PC-3 (cell line): ENCODE measurements around the gene TMEM39A. TPM values are rescaled to one million over a fixed set of nuclear protein-coding genes. Genes with fewer than 3 reads are reported as not detected.

Source experiments
- ATAC-seq: fragments of 200-7000 bp; cut with Tn5 transposase; 2 replicates; pipeline ENCODE4 v1.9.1; 2020; ENCODE audit warnings: mild to moderate bottlenecking, moderate library complexity
- BruUV-seq: library from RNA; stranded (reverse); fragments of 400-500 nt; replicated peaks from 2 replicates; lab custom pipeline; 2021; lab: Mats Ljungman, UMichigan
- CTCF ChIA-PET: fragments of 300-600 bp; sonication (Branson Sonifier 250); formaldehyde crosslinking; loops from one replicate; lab custom pipeline; 2022; ENCODE audit warnings: antibody characterized with exemption; lab: Charles Lee
- POLR2A ChIA-PET: fragments of 300-600 bp; sonication (Branson Sonifier 250); formaldehyde crosslinking; loops from one replicate; lab custom pipeline; 2022; ENCODE audit warnings: antibody characterized with exemption; ENCODE audit not compliant: unreplicated experiment; lab: Charles Lee
- DNase-seq: peaks from one replicate; pipeline ENCODE4 v3.0.0-alpha.2; 2015
- H2AFZ ChIP-seq: fragments of 300-600 bp; sonication (generic); 2 replicates; pipeline ENCODE4 v1.6.0; 2016; ENCODE audit warnings: antibody characterized with exemption, low read length
- H3F3A ChIP-seq: fragments of 300-600 bp; sonication (generic); one replicate; pipeline ENCODE4 v1.6.0; 2017; ENCODE audit warnings: antibody characterized with exemption, low read length, control low read depth, mild to moderate bottlenecking; ENCODE audit not compliant: unreplicated experiment
- H3K27ac ChIP-seq: fragments of 300-600 bp; sonication (generic); 2 replicates; pipeline ENCODE4 v1.5.1; 2016; ENCODE audit warnings: mild to moderate bottlenecking, low read length
- H3K27me3 ChIP-seq: fragments of 300-600 bp; sonication (generic); 2 replicates; pipeline ENCODE4 v1.6.1; 2016; ENCODE audit warnings: low read length, mixed read lengths
- H3K36me3 ChIP-seq: fragments of 300-600 bp; sonication (generic); 2 replicates; pipeline ENCODE4 v1.6.1; 2016; ENCODE audit warnings: low read depth, mixed run types, low read length, mixed read lengths
- H3K4me1 ChIP-seq: fragments of 300-600 bp; sonication (generic); 2 replicates; pipeline ENCODE4 v1.5.1; 2016; ENCODE audit warnings: low read length; ENCODE audit not compliant: insufficient read depth
- H3K4me2 ChIP-seq: fragments of 300-600 bp; sonication (generic); 2 replicates; pipeline ENCODE4 v1.6.0; 2016; ENCODE audit warnings: low read length
- H3K4me3 ChIP-seq: fragments of 300-600 bp; sonication (generic); 2 replicates; pipeline ENCODE4 v1.5.1; 2016; ENCODE audit warnings: mild to moderate bottlenecking, low read length, mixed read lengths
- H3K79me2 ChIP-seq: fragments of 300-600 bp; sonication (generic); 2 replicates; pipeline ENCODE4 v1.6.1; 2017; ENCODE audit warnings: low read length, mixed read lengths
- H3K9ac ChIP-seq: fragments of 300-600 bp; sonication (generic); 2 replicates; pipeline ENCODE4 v1.6.0; 2016; ENCODE audit warnings: mild to moderate bottlenecking, low read length
- H3K9me2 ChIP-seq: fragments of 300-600 bp; sonication (generic); replicated peaks from 2 replicates; pipeline ENCODE4 v1.6.1; 2016; ENCODE audit warnings: mixed run types, low read length, mixed read lengths
- H3K9me3 ChIP-seq: fragments of 300-600 bp; sonication (generic); 2 replicates; pipeline ENCODE4 v1.6.1; 2016; ENCODE audit warnings: low read length, mixed read lengths
- H4K20me1 ChIP-seq: fragments of 300-600 bp; sonication (generic); 2 replicates; pipeline ENCODE4 v1.6.1; 2016; ENCODE audit warnings: low read length, mixed read lengths
- EZH2 ChIP-seq: fragments of 300-600 bp; sonication (generic); IDR thresholded peaks from one replicate; pipeline ENCODE4 v1.6.1; 2017; ENCODE audit warnings: antibody characterized with exemption, mild to moderate bottlenecking, low read length; ENCODE audit not compliant: unreplicated experiment
- EZH2phosphoT487 ChIP-seq: fragments of 300-600 bp; sonication (generic); IDR thresholded peaks from 2 replicates; pipeline ENCODE4 v1.6.1; 2018; ENCODE audit warnings: mild to moderate bottlenecking, antibody characterized with exemption, low read length, borderline replicate concordance
- intact Hi-C: fragments of 100-400 bp; cut with micrococcal nuclease; formaldehyde crosslinking; loops from 2 replicates; pipeline ENCODE4 v1.9.0; 2023
- total RNA-seq: library from RNA; depleted of rRNA; stranded (reverse); fragments of >200 nt; gene quantifications from 2 replicates; pipeline ENCODE4 v1.2.3, GENCODE V29; 2014
- TF ChIP-seq, protein P1 (sequence below): fragments of 300-600 bp; sonication (generic); conservative IDR thresholded peaks from 2 replicates; pipeline ENCODE4 v1.5.1; 2017; ENCODE audit warnings: antibody characterized with exemption, low read depth, mild to moderate bottlenecking, low read length

TMEM39A gene
- total RNA-seq, 1 experiment from 2014 or later: 56.5 TPM

DNA sequence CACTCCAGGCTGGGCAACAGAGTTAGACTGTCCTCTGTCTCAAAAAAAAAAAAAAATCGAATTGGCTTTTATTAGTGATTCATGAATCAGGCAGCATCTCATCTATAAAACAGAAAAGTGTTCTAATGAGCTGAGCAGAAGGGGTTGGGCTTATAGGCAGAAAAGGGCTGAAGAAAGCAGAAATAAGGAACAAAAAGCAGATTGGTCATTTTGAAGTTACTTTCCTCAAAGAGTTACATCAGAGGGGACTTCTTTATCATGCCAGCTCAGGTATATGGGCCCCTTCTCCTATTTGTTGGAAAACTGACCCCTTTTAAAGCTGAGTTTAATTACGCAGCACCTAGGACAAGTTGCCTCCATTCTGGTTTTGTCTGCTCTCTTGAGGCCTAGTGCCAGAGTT, 4.6 kb upstream of the TMEM39A start:
- no peak for DNase-seq
- Histone ChIP-seq H3K9ac (peak overlapping the region; percentile 91; the same call in 1 of the 2 replicates), H3K36me3 (peaks cover 3% of the 10 kb centered on the region), H3K27me3 (no peaks in the 10 kb centered on the region), H3K4me1 (peaks cover 23% of the 10 kb centered on the region), H2AFZ (peak overlapping the region; percentile 99), H3K9me2 (no peaks in the 10 kb centered on the region), H4K20me1 (no peaks in the 10 kb centered on the region), H3K4me3 (peak overlapping the region; percentile 85; the same call in 1 of the 2 replicates), H3K79me2 (peaks cover 23% of the 10 kb centered on the region), H3K9me3 (no peaks in the 10 kb centered on the region), H3K4me2 (peak overlapping the region; percentile 89), H3F3A (no peaks in the 10 kb centered on the region), H3K27ac (no peak overlapping the region)
- no TSS peak for BruUV-seq
- no peak for ATAC-seq
- CTCF ChIA-PET: no interaction called here
- POLR2A ChIA-PET: no interaction called here
- intact Hi-C loops: no loop called here
- TF ChIP-seq, protein P1, sequence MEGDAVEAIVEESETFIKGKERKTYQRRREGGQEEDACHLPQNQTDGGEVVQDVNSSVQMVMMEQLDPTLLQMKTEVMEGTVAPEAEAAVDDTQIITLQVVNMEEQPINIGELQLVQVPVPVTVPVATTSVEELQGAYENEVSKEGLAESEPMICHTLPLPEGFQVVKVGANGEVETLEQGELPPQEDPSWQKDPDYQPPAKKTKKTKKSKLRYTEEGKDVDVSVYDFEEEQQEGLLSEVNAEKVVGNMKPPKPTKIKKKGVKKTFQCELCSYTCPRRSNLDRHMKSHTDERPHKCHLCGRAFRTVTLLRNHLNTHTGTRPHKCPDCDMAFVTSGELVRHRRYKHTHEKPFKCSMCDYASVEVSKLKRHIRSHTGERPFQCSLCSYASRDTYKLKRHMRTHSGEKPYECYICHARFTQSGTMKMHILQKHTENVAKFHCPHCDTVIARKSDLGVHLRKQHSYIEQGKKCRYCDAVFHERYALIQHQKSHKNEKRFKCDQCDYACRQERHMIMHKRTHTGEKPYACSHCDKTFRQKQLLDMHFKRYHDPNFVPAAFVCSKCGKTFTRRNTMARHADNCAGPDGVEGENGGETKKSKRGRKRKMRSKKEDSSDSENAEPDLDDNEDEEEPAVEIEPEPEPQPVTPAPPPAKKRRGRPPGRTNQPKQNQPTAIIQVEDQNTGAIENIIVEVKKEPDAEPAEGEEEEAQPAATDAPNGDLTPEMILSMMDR: no peak

DNA sequence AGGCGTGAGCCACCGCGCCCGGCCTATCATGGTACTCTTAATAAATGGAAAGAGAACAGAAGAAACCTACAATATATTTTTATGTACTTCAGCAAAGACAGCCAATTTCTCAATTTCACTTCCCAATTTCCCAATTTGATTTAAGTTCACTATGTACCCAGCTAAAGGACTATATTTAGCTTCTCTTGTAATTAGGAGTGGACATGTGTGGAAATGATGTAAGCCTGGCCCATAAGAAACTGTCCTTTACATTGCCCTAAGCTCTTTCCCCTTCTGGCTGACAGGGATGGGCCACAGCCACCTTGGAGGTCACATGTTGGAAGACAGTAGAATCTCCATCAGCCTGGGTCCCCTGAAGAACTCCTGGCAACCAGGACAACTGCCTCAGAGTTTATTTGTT, 6.2 kb downstream of the TMEM39A start:
- peaks cover 78% of the 10 kb centered on the region for H3K36me3 ChIP-seq
- TF ChIP-seq EZH2phosphoT487: no peak
- TF ChIP-seq, protein P1: no peak
- no peak for TF ChIP-seq EZH2

GRCh38 chr3:119456469-119456868, 6.9 kb downstream of the TMEM39A start:
- intact Hi-C loops: no loop called here
- Histone ChIP-seq H4K20me1 (no peaks in the 10 kb centered on the region), H2AFZ (no peak overlapping the region), H3K9me2 (no peaks in the 10 kb centered on the region), H3K9me3 (no peaks in the 10 kb centered on the region), H3F3A (no peaks in the 10 kb centered on the region), H3K4me3 (no peak overlapping the region), H3K4me1 (peaks cover 5% of the 10 kb centered on the region), H3K9ac (no peak overlapping the region), H3K27me3 (no peaks in the 10 kb centered on the region), H3K79me2 (peaks cover 32% of the 10 kb centered on the region), H3K27ac (no peak overlapping the region), H3K36me3 (peaks cover 81% of the 10 kb centered on the region), H3K4me2 (no peak overlapping the region)
- DNase-seq: no peak
- CTCF ChIA-PET: no interaction called here
- POLR2A ChIA-PET: no interaction called here
- TF ChIP-seq EZH2phosphoT487: no peak
- TF ChIP-seq, protein P1: no peak
- no peak for TF ChIP-seq EZH2
- ATAC-seq: no peak
- BruUV-seq: no TSS peak

More for the DNA sequence above, 6.2 kb downstream of the TMEM39A start:
- intact Hi-C loops: no loop called here
- Histone ChIP-seq H3K4me2 (no peak overlapping the region), H2AFZ (no peak overlapping the region), H3K9ac (no peak overlapping the region), H3K4me1 (peaks cover 13% of the 10 kb centered on the region), H3K27ac (no peak overlapping the region), H3K9me3 (no peaks in the 10 kb centered on the region), H3K4me3 (no peak overlapping the region), H3F3A (no peaks in the 10 kb centered on the region), H3K79me2 (peaks cover 40% of the 10 kb centered on the region), H4K20me1 (no peaks in the 10 kb centered on the region), H3K9me2 (no peaks in the 10 kb centered on the region), H3K27me3 (no peaks in the 10 kb centered on the region)
- ChIA-PET POLR2A (no interaction called here), CTCF (no interaction called here)
- DNase-seq: no peak
- no peak for ATAC-seq
- BruUV-seq: no TSS peak
